IPS-20b (cell line): ENCODE data around the gene CDH5.
"Not testable (repeated sequence)": the region's sequence is repeated elsewhere in the genome, so short reads cannot be mapped to it uniquely, and the experiment has no call there.

Source experiments
- H3K27ac ChIP-seq: one replicate; pipeline ENCODE4 v1.5.1; 2013; ENCODE audit warnings: low read length
- H3K27me3 ChIP-seq: 2 replicates; pipeline ENCODE4 v1.6.1; 2013; ENCODE audit warnings: mild to moderate bottlenecking, low read length, inconsistent platforms; ENCODE audit not compliant: insufficient read depth
- H3K36me3 ChIP-seq: 2 replicates; pipeline ENCODE4 v1.6.1; 2013; ENCODE audit warnings: low read depth, mild to moderate bottlenecking, inconsistent platforms, low read length, moderate library complexity; ENCODE audit not compliant: insufficient read depth
- H3K4me1 ChIP-seq: 2 replicates; pipeline ENCODE4 v1.6.1; 2013; ENCODE audit warnings: mild to moderate bottlenecking, control low read depth, inconsistent platforms, low read length, moderate library complexity; ENCODE audit not compliant: insufficient read depth
- H3K4me3 ChIP-seq: 2 replicates; pipeline ENCODE4 v1.5.1; 2013; ENCODE audit warnings: mild to moderate bottlenecking, low read length, inconsistent platforms
- H3K9ac ChIP-seq: 2 replicates; pipeline ENCODE4 v1.6.1; 2013; ENCODE audit warnings: low read depth, mild to moderate bottlenecking, inconsistent platforms, low read length, moderate library complexity
- H3K9me3 ChIP-seq: 2 replicates; pipeline ENCODE4 v1.6.1; 2013; ENCODE audit warnings: mild to moderate bottlenecking, low read depth, low read length, inconsistent platforms; ENCODE audit not compliant: insufficient read depth

Gene CDH5, protein sequence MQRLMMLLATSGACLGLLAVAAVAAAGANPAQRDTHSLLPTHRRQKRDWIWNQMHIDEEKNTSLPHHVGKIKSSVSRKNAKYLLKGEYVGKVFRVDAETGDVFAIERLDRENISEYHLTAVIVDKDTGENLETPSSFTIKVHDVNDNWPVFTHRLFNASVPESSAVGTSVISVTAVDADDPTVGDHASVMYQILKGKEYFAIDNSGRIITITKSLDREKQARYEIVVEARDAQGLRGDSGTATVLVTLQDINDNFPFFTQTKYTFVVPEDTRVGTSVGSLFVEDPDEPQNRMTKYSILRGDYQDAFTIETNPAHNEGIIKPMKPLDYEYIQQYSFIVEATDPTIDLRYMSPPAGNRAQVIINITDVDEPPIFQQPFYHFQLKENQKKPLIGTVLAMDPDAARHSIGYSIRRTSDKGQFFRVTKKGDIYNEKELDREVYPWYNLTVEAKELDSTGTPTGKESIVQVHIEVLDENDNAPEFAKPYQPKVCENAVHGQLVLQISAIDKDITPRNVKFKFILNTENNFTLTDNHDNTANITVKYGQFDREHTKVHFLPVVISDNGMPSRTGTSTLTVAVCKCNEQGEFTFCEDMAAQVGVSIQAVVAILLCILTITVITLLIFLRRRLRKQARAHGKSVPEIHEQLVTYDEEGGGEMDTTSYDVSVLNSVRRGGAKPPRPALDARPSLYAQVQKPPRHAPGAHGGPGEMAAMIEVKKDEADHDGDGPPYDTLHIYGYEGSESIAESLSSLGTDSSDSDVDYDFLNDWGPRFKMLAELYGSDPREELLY

DNA sequence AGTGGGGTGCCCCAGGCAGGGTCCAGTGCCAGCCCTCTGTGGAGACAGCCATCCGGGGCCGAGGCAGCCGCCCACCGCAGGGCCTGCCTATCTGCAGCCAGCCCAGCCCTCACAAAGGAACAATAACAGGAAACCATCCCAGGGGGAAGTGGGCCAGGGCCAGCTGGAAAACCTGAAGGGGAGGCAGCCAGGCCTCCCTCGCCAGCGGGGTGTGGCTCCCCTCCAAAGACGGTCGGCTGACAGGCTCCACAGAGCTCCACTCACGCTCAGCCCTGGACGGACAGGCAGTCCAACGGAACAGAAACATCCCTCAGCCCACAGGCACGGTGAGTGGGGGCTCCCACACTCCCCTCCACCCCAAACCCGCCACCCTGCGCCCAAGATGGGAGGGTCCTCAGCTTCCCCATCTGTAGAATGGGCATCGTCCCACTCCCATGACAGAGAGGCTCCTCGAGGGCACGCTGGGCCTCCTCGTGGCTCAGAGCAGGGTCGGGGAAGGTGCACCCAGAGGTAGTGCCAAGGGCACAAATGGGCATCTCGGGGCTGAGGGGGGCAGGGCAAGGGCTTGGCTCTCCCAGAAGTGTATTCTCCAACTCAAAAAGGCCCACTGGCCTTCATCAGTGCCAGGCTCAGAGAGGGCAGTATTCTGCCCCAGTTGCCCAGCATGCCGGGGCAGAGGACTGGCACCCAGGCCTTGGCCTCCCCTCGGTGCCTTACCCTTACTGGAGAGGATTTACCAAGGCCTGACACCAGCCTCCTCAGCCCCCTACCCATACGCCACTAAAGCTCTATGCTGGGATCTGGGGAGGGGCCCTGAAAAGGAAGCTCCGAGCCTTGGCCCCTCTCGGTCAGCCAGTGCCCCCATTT lies at the start of gene CDH5:
CDH5 (plus strand) TSS at position 259 of the 867 bp plus-strand sequence. CDS start 12,647 bp downstream, outside the sequence.
- Histone ChIP-seq H3K4me3 (no peak within 1 kb of the TSS), H3K4me1 (peaks cover 12% of the 10 kb centered on the region), H3K9me3 (no peaks in the 10 kb centered on the region), H3K36me3 (no peaks in the 10 kb centered on the region), H3K27ac (no peak within 1 kb of the TSS), H3K27me3 (no peaks in the 10 kb centered on the region), H3K9ac (no peak within 1 kb of the TSS)

- H3K36me3 ChIP-seq: no peaks in the 10 kb centered on the region
- H3K9ac ChIP-seq: no peak overlapping the region
- H3K9me3 ChIP-seq: no peaks in the 10 kb centered on the region
- H3K4me1 ChIP-seq: no peaks in the 10 kb centered on the region
- no peaks in the 10 kb centered on the region; the same call in 1 of the 2 replicates for H3K27me3 ChIP-seq
- H3K27ac ChIP-seq: no peak overlapping the region
- no peak overlapping the region for H3K4me3 ChIP-seq
Measured at GRCh38 chr16:66318505-66318904, 48.0 kb upstream of the CDH5 start.

GRCh38 chr16:66320774-66321173 lies 45.7 kb upstream of the CDH5 start:
- no peaks in the 10 kb centered on the region; the same call in 1 of the 2 replicates for H3K27me3 ChIP-seq
- peaks cover 6% of the 10 kb centered on the region; the same call in 1 of the 2 replicates for H3K4me1 ChIP-seq
- no peaks in the 10 kb centered on the region for H3K9me3 ChIP-seq
- H3K9ac ChIP-seq: no peak overlapping the region
- H3K4me3 ChIP-seq: no peak overlapping the region
- no peaks in the 10 kb centered on the region for H3K36me3 ChIP-seq
- no peak overlapping the region for H3K27ac ChIP-seq

DNA sequence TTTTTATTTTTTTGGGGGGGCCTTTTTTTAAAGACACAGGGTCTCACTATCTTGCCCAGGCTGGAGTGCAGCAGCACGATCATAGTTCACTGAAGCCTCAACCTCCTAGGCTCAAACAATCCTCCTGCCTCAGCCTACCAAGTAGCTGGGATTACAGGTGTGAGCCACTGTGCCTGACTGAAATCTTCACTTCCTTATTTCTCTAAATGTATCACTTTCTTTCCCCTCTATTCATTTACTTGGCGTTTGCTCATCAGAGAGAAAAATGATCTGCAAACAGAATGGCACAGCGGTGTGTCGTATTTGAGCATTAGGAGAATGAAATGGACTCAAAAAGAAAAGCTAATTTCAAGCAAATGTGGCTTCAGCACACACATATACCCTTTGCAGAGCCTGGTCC lies 44.3 kb upstream of the CDH5 start:
- Histone ChIP-seq H3K9ac (no peak overlapping the region), H3K36me3 (no peaks in the 10 kb centered on the region), H3K27me3 (no peaks in the 10 kb centered on the region; the same call in 1 of the 2 replicates), H3K4me1 (peaks cover 7% of the 10 kb centered on the region; the same call in 1 of the 2 replicates), H3K4me3 (no peak overlapping the region), H3K27ac (no peak overlapping the region), H3K9me3 (no peaks in the 10 kb centered on the region)

DNA sequence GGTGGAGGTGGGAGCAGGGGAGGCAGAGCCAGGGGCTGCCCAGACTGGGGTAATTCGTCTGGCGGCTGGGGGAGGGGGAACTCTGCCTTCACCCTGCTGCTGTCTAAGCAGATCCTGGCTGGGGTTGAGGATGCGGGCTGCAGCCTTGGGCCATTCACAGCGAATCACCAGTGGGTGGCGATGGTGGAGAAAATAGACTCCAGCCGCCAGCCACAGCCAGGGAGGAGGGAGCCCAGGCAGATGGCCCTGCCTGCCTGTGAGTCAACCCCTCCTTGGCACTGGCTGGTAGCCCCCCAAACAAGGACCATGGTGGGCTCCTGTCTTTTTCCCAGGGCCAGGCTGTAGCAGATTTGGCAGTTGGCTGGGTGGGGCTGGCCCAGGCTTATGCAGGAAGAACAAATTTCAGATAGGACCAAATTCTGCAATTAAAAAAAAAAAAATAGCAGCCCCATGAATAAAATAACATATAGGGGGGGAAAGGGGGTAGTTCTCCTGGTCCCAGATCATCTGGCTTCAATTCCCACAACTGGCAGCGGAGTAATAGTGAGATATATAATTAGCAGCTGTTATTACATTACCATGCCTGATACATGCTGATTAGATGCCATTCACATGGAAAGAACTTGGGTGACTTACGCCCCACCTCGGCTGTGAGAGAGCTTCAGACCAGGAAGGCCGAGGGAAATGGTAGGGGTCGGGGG lies 41.5 kb upstream of the CDH5 start:
- Histone ChIP-seq H3K27ac (no peak overlapping the region), H3K4me1 (peaks cover 7% of the 10 kb centered on the region; the same call in 1 of the 2 replicates), H3K4me3 (no peak overlapping the region), H3K9me3 (no peaks in the 10 kb centered on the region), H3K36me3 (no peaks in the 10 kb centered on the region), H3K27me3 (no peaks in the 10 kb centered on the region; the same call in 1 of the 2 replicates), H3K9ac (no peak overlapping the region)

- peaks cover 7% of the 10 kb centered on the region; the same call in 1 of the 2 replicates for H3K4me1 ChIP-seq
- H3K4me3 ChIP-seq: no peak overlapping the region
- no peaks in the 10 kb centered on the region for H3K9me3 ChIP-seq
- H3K36me3 ChIP-seq: no peaks in the 10 kb centered on the region
- no peak overlapping the region for H3K9ac ChIP-seq
- no peaks in the 10 kb centered on the region; the same call in 1 of the 2 replicates for H3K27me3 ChIP-seq
- no peak overlapping the region for H3K27ac ChIP-seq
Measured at GRCh38 chr16:66325717-66326376, 40.6 kb upstream of the CDH5 start.

DNA sequence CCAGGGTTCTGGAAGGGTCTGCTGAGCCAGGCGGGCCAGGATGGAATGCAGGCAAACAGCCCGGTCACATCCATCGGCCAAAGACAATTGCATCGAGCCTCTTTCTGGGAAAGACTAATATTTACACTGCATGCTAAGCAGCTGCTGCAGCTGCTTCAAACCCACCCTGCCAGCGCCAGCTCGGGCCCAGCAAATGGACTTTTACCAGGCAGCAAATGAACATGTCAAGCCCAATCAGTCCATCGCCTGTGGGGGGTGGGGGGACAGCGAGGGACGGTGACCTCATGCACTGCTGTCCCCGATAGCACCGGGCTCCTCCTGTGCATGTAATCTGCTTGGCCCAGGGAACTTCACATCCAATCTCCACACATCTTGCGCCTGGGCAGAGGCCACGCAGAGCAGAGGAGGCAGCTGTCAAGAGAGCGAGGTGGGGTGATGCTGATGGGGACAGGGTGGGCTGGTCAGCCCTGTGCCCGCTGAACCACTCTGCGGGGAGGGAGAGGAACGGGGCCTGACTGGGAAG lies 39.4 kb upstream of the CDH5 start:
- peaks cover 7% of the 10 kb centered on the region; the same call in 1 of the 2 replicates for H3K4me1 ChIP-seq
- H3K4me3 ChIP-seq: no peak overlapping the region
- H3K27ac ChIP-seq: no peak overlapping the region

DNA sequence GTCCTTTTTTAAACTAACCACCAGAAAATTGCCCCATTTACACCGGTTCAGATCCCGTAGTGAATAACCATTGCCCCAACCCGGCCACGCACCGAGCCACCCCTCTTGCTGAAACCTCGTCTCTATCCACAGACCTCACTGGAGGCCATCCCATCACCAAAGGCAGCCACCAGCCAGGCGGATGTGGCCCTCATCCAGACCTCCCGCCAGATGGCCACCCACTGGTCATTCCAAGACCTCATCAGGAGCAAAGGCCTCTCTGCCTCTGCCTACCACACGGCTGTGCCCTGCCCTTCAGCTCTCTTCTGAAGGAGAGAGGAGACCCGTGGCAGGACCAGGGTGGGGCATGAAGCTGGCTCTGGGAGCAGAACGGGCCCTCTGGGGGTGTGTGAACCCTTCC lies 38.2 kb upstream of the CDH5 start:
- no peak overlapping the region for H3K9ac ChIP-seq
- H3K9me3 ChIP-seq: no peaks in the 10 kb centered on the region
- H3K27ac ChIP-seq: no peak overlapping the region
- H3K36me3 ChIP-seq: no peaks in the 10 kb centered on the region
- no peaks in the 10 kb centered on the region for H3K27me3 ChIP-seq
- H3K4me1 ChIP-seq: peaks cover 7% of the 10 kb centered on the region; the same call in 1 of the 2 replicates
- H3K4me3 ChIP-seq: no peak overlapping the region

More for the DNA sequence above, 39.4 kb upstream of the CDH5 start:
- Histone ChIP-seq H3K36me3 (no peaks in the 10 kb centered on the region), H3K27me3 (no peaks in the 10 kb centered on the region), H3K9me3 (no peaks in the 10 kb centered on the region), H3K9ac (no peak overlapping the region)

DNA sequence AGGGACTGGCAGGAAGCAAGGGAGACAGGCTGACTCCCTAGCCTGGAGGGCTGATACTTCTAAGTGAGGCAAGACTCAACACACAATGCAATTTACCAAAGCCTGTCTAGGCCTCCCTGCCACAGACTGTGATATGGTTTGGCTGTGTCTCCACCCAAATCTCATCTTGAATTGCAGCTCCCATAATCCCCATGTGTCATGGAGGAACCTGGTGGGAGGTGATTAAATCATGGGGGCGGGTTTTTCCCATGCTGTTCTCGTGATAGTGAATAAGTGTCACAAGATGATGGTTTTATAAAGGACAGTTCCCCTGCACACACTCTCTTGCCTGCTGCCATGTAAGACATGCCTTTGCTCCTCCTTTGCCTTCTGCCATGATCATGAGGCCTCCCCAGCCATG lies 35.0 kb upstream of the CDH5 start:
- not testable (repeated sequence) for H3K4me3 ChIP-seq, H3K9ac ChIP-seq, H3K4me1 ChIP-seq, H3K9me3 ChIP-seq, H3K27me3 ChIP-seq, H3K27ac ChIP-seq, H3K36me3 ChIP-seq
